H1 (cell line): Measurements from ENCODE around the gene RHEB. TPM values are rescaled to one million over a fixed set of nuclear protein-coding genes. Genes with fewer than 3 reads are reported as not detected.

Experiments used
- CTCF ChIA-PET: fragments of 300-600 bp; sonication (Branson Sonifier 250); formaldehyde crosslinking; loops from one replicate; lab custom pipeline; 2021; ENCODE audit not compliant: partially characterized antibody; lab: Charles Lee
- POLR2A ChIA-PET: fragments of 300-600 bp; sonication (Branson Sonifier 250); formaldehyde crosslinking; loops from one replicate; lab custom pipeline; 2021; ENCODE audit warnings: inconsistent platforms; ENCODE audit not compliant: partially characterized antibody; lab: Charles Lee
- DNase-seq, 2 experiments: peaks; one replicate each; pipeline versions ENCODE4 v3.0.0 to v3.0.0-alpha.2; 2010 to 2022; ENCODE audit warnings: low spot score in 2 of 2, low read depth in 1 of 2, mixed read lengths in 1 of 2
- FAIRE-seq: peaks from 2 replicates; lab custom pipeline; 2011; peaks lifted over from hg19 to GRCh38; lab: Jason Lieb, UNC
- H2AFZ ChIP-seq: 2 replicates; pipeline ENCODE4 v1.8.1; 2012; ENCODE audit warnings: low read length, inconsistent platforms
- H2AK5ac ChIP-seq: 2 replicates; pipeline ENCODE4 v1.6.1; 2013; ENCODE audit warnings: low read depth, low read length
- H2BK120ac ChIP-seq: replicated peaks from 2 replicates; pipeline ENCODE3; 2013; ENCODE audit warnings: low read depth, low read length, inconsistent platforms
- H2BK12ac ChIP-seq: 2 replicates; pipeline ENCODE4 v1.6.1; 2013; ENCODE audit warnings: low read depth, low read length
- H2BK15ac ChIP-seq: 2 replicates; pipeline ENCODE4 v1.6.1; 2013; ENCODE audit warnings: low read length
- H2BK20ac ChIP-seq: 2 replicates; pipeline ENCODE4 v1.6.1; 2013; ENCODE audit warnings: low read length
- H2BK5ac ChIP-seq: 2 replicates; pipeline ENCODE4 v1.6.1; 2013; ENCODE audit warnings: low read depth, low read length
- H3K14ac ChIP-seq: 2 replicates; pipeline ENCODE4 v1.6.1; 2013; ENCODE audit warnings: inconsistent platforms; ENCODE audit not compliant: insufficient read length
- H3K18ac ChIP-seq: 2 replicates; pipeline ENCODE4 v1.6.1; 2013; ENCODE audit warnings: low read length; ENCODE audit errors: extremely low read depth
- H3K23ac ChIP-seq: 2 replicates; pipeline ENCODE4 v1.6.1; 2013; ENCODE audit warnings: inconsistent platforms; ENCODE audit not compliant: insufficient read length
- H3K23me2 ChIP-seq: 2 replicates; pipeline ENCODE4 v1.6.1; 2013; ENCODE audit warnings: low read depth, low read length
- H3K27ac ChIP-seq: 2 replicates; pipeline ENCODE4 v1.6.1; 2011; ENCODE audit warnings: low read depth, low read length, inconsistent platforms
- H3K27me3 ChIP-seq, 4 experiments: replicated peaks in 1 of 4; 1 replicate in 1 of 4; 2 replicates in 3 of 4; pipeline versions ENCODE4 v1.6.1 to v1.8.1; 2011 to 2013; ENCODE audit warnings: low read length in 3 of 4, mild to moderate bottlenecking in 3 of 4, inconsistent platforms in 2 of 4, mixed read lengths in 2 of 4, moderate library complexity in 1 of 4; ENCODE audit not compliant: control insufficient read depth in 3 of 4, insufficient read depth in 3 of 4; ENCODE audit errors: extremely low read depth in 1 of 4
- H3K36me3 ChIP-seq, 4 experiments: 2 replicates each; pipeline versions ENCODE4 v1.6.1 to v1.8.1; 2011 to 2013; ENCODE audit warnings: mild to moderate bottlenecking in 4 of 4, low read length in 3 of 4, moderate library complexity in 2 of 4, control low read depth in 1 of 4, inconsistent platforms in 1 of 4; ENCODE audit not compliant: insufficient read depth in 4 of 4, control insufficient read depth in 2 of 4
- H3K4ac ChIP-seq: replicated peaks from 2 replicates; pipeline ENCODE3; 2013; ENCODE audit warnings: low read length, low read depth, mixed read lengths, inconsistent platforms; ENCODE audit not compliant: insufficient read length
- H3K4me1 ChIP-seq, 4 experiments: replicated peaks in 1 of 4; 1 replicate in 1 of 4; 2 replicates in 3 of 4; pipeline versions ENCODE4 v1.6.1 to v1.8.1; 2011 to 2013; ENCODE audit warnings: low read length in 3 of 4, inconsistent platforms in 2 of 4, mixed read lengths in 1 of 4; ENCODE audit not compliant: insufficient read depth in 4 of 4, control insufficient read depth in 3 of 4
- H3K4me2 ChIP-seq, 2 experiments: 2 replicates each; pipeline versions ENCODE4 v1.6.1 to v1.8.1; 2011 to 2013; ENCODE audit warnings: low read depth in 2 of 2, low read length in 2 of 2, control low read depth in 1 of 2, inconsistent platforms in 1 of 2, mild to moderate bottlenecking in 1 of 2; ENCODE audit not compliant: insufficient read depth in 1 of 2
- H3K4me3 ChIP-seq, 4 experiments: fragments of 200-600, 300-600 bp in 1 of 4; sonication (generic), shearing (Covaris generic), sonication (Bioruptor Twin) in 1 of 4; 2 replicates each; pipeline versions ENCODE4 v1.5.1 to v1.8.1; 2011 to 2016; ENCODE audit warnings: low read length in 4 of 4, low read depth in 3 of 4, control low read depth in 2 of 4, inconsistent platforms in 2 of 4, mild to moderate bottlenecking in 2 of 4, mixed read lengths in 1 of 4, moderate library complexity in 1 of 4; ENCODE audit not compliant: insufficient read depth in 2 of 4; ENCODE audit errors: extremely low read depth in 1 of 4
- H3K56ac ChIP-seq: replicated peaks from 2 replicates; pipeline ENCODE3; 2013; ENCODE audit warnings: low read depth, mild to moderate bottlenecking, mixed read lengths, low read length, inconsistent platforms; ENCODE audit not compliant: insufficient read length
- H3K79me1 ChIP-seq: 2 replicates; pipeline ENCODE4 v1.6.1; 2013; ENCODE audit warnings: low read depth, low read length, control low read depth
- H3K79me2 ChIP-seq, 2 experiments: 2 replicates each; pipeline versions ENCODE4 v1.6.1 to v1.8.1; 2012 to 2013; ENCODE audit warnings: low read length in 2 of 2, mild to moderate bottlenecking in 2 of 2, inconsistent platforms in 1 of 2; ENCODE audit not compliant: insufficient read depth in 2 of 2, control insufficient read depth in 1 of 2
- H3K9ac ChIP-seq, 4 experiments: replicated peaks in 1 of 4; 1 replicate in 1 of 4; 2 replicates in 3 of 4; pipeline versions ENCODE4 v1.6.1 to v1.8.1; 2011 to 2013; ENCODE audit warnings: low read depth in 3 of 4, low read length in 3 of 4, control low read depth in 2 of 4, mild to moderate bottlenecking in 2 of 4, moderate library complexity in 2 of 4, inconsistent platforms in 1 of 4; ENCODE audit errors: extremely low read depth in 1 of 4
- H3K9me3 ChIP-seq, 2 experiments: 2 replicates each; pipeline versions ENCODE4 v1.6.1 to v1.8.1; 2012 to 2013; ENCODE audit warnings: mild to moderate bottlenecking in 2 of 2, moderate library complexity in 2 of 2, control low read depth in 1 of 2, inconsistent platforms in 1 of 2, low read depth in 1 of 2, low read length in 1 of 2, mixed read lengths in 1 of 2; ENCODE audit not compliant: insufficient read depth in 2 of 2
- H4K20me1 ChIP-seq, 2 experiments: replicated peaks in 1 of 2; 2 replicates each; pipeline versions ENCODE3 to v1.8.1; 2011 to 2013; ENCODE audit warnings: inconsistent platforms in 2 of 2, low read length in 2 of 2, mild to moderate bottlenecking in 1 of 2; ENCODE audit not compliant: insufficient read depth in 2 of 2, control insufficient read depth in 1 of 2
- H4K5ac ChIP-seq: 2 replicates; pipeline ENCODE4 v1.6.1; 2013; ENCODE audit warnings: low read length, low read depth, mixed read lengths, inconsistent platforms; ENCODE audit not compliant: insufficient read length
- H4K8ac ChIP-seq: 2 replicates; pipeline ENCODE4 v1.8.0; 2013; ENCODE audit warnings: mild to moderate bottlenecking, moderate library complexity, low read length, inconsistent platforms; ENCODE audit not compliant: insufficient read depth; ENCODE audit errors: extremely low read depth
- H4K91ac ChIP-seq: replicated peaks from 2 replicates; pipeline ENCODE3; 2013; ENCODE audit warnings: low read length, mixed read lengths, inconsistent platforms; ENCODE audit not compliant: insufficient read length
- ASH2L ChIP-seq: fragments of 200-600, 300-600 bp; sonication (generic); IDR thresholded peaks from one replicate; pipeline ENCODE4 v1.7.1; 2017; ENCODE audit warnings: low read length
- CBX8 ChIP-seq: fragments of 300-800, 300-1000 bp; sonication (generic); IDR thresholded peaks from 2 replicates; pipeline ENCODE4 v1.7.1; 2016; ENCODE audit warnings: low read depth, low read length, borderline replicate concordance
- CEBPB ChIP-seq: IDR thresholded peaks from 2 replicates; pipeline ENCODE4 v1.6.1; 2012; ENCODE audit warnings: low read depth, low read length
- EGR1 ChIP-seq: IDR thresholded peaks from 2 replicates; pipeline ENCODE4 v1.6.1; 2011; ENCODE audit warnings: low read depth, low read length, borderline replicate concordance
- EZH2 ChIP-seq: fragments of 200-600 bp; sonication (generic); IDR thresholded peaks from 2 replicates; pipeline ENCODE4 v1.7.1; 2012; ENCODE audit warnings: low read depth, mild to moderate bottlenecking, moderate library complexity, low read length, inconsistent platforms; ENCODE audit not compliant: severe bottlenecking
- POU5F1 ChIP-seq: IDR thresholded peaks from 2 replicates; pipeline ENCODE4 v1.6.1; 2011; ENCODE audit warnings: low read depth, mild to moderate bottlenecking, low read length, moderate library complexity
- RAD21 ChIP-seq, 2 experiments: IDR thresholded peaks in 1 of 2; conservative IDR thresholded peaks in 1 of 2; 2 replicates each; pipeline ENCODE4 v1.6.1; 2011; ENCODE audit warnings: low read depth in 2 of 2, low read length in 2 of 2, improper control_type of control experiment in 1 of 2, inconsistent platforms in 1 of 2, mild to moderate bottlenecking in 1 of 2, moderate library complexity in 1 of 2
- SRF ChIP-seq: IDR thresholded peaks from 2 replicates; pipeline ENCODE4 v1.6.1; 2011; ENCODE audit warnings: mild to moderate bottlenecking, low read depth, low read length, moderate library complexity
- SUZ12 ChIP-seq: fragments of 200-600 bp; sonication (generic); IDR thresholded peaks from 2 replicates; pipeline ENCODE4 v1.6.1; 2012; ENCODE audit warnings: mild to moderate bottlenecking, inconsistent platforms, low read length, moderate library complexity, mixed read lengths
- TAF7 ChIP-seq: optimal IDR thresholded peaks from 2 replicates; pipeline ENCODE3; 2011; ENCODE audit warnings: low read depth, mild to moderate bottlenecking, inconsistent platforms, low read length, moderate library complexity, borderline replicate concordance
- WGBS, 2 experiments: shearing (Covaris generic) in 1 of 2; methylation state at CpG; one replicate each; pipeline versions ENCODE4 v1.1.6 to v1.1.7; 2013 to 2015; ENCODE audit warnings: low lambda C conversion rate in 2 of 2, mixed read lengths in 2 of 2, inconsistent platforms in 1 of 2, low coverage in 1 of 2, missing lambda C conversion rate in 1 of 2; ENCODE audit not compliant: insufficient replicate concordance in 2 of 2, insufficient coverage in 1 of 2, insufficient read length in 1 of 2; ENCODE audit errors: extremely low coverage in 1 of 2, missing lambda C conversion rate in 1 of 2; 5-methylcytosine and 5-hydroxymethylcytosine counted together
- polyA plus RNA-seq, 7 experiments: library from polyadenylated mRNA; depleted of rRNA in 3 of 7; stranded (reverse) in 5 of 7; unstranded in 2 of 7; fragments of >200 nt in 5 of 7; fragments of 200-250 nt in 2 of 7; gene quantifications; 1 replicate in 5 of 7; 2 replicates in 1 of 7; 4 replicates in 1 of 7; pipeline versions ENCODE4 v1.2.1 to v1.2.3, GENCODE V29; 2011 to 2013; ENCODE audit warnings: missing spikeins in 2 of 7, mixed read lengths in 2 of 7
- total RNA-seq: library from RNA; stranded (reverse); fragmentation: NEBNext Ultra II Directional; extraction: Animal tissue kit (Norgen Biotek cat#: 25700); gene quantifications from 2 replicates; pipeline ENCODE4 v1.2.1, GENCODE V29; 2021
- TF ChIP-seq, protein P1 (sequence below): IDR thresholded peaks from 2 replicates; pipeline ENCODE4 v1.6.1; 2012; ENCODE audit warnings: inconsistent platforms

The RHEB gene
- total and polyA plus RNA-seq, 2 of the 8 experiments (the other 6 are each of a cell fraction or from before 2014, with no cell fraction given): 60.8 to 132 TPM

DNA sequence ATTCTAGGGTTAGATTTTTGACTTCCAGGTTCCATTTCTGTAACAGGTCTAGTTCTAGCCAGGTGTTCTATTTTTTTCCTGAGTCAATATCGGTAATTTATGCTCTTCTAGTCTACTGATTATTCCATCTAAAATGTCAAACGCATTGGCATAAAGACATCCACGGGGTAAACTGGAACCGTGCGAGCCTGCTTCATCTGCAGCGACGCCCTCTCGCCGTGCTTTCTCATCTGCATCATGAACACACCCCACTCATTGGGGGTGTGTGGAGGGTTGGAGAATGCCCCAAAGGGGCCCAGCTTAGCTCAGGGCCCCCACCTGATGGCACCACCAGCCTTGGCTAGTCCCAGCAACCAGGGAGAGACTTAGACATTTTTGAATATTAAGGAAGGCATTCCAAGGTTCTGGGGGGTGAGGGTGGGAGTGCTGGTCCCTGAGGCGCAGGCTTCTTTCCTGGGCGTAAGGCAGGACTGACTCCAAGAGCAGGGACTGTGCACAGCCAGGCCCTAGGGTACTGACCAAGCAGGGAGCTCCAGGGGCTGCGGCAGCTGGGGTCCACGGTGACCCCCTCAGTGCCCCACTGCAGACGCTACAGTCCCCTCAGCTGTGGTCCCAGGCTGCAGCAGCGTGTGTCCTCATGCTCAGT, 66.9 kb downstream of the RHEB start:
- Histone ChIP-seq H3K79me2 (no peaks in the 10 kb centered on the region), H3K18ac (no peak overlapping the region), H3K4me3 (no peak overlapping the region), H4K91ac (peak overlapping the region; percentile 58), H3K27ac (no peak overlapping the region), H2BK120ac (no peak overlapping the region), H3K14ac (no peak overlapping the region), H2BK15ac (peak overlapping the region; percentile 48), H3K36me3 (no peaks in the 10 kb centered on the region), H3K79me1 (no peaks in the 10 kb centered on the region), H2BK20ac (no peak overlapping the region), H4K20me1 (no peaks in the 10 kb centered on the region), H3K4me1 (peaks cover 4 to 33% (median 18%) of the 10 kb centered on the region in 4 experiments), H4K8ac (peak overlapping the region; percentile 87), H3K9ac (no peak overlapping the region), H2AK5ac (no peak overlapping the region), H3K4me2 (no peak overlapping the region), H4K5ac (no peak overlapping the region), H2BK12ac (0 out of 2 replicates have a peak overlapping the region, but pooled peaks have one; percentile 97), H3K56ac (no peak overlapping the region), H3K27me3 (peaks cover 0 to 6% (median 5%) of the 10 kb centered on the region in 4 experiments; a peak in 5 of 7 replicates), H3K23me2 (no peaks in the 10 kb centered on the region; the same call in 1 of the 2 replicates), H3K23ac (no peak overlapping the region), H2BK5ac (peak overlapping the region; percentile 68; the same call in 1 of the 2 replicates), H2AFZ (0 out of 2 replicates have a peak overlapping the region, but pooled peaks have one; percentile 64), H3K4ac (peak overlapping the region; percentile 35), H3K9me3 (peaks cover 0 to 7% of the 10 kb centered on the region in 2 experiments; a peak in 2 of 4 replicates)
- POLR2A ChIA-PET: interaction anchor here (0.8 to 2.7 kb wide), 5 partner anchors 9 to 23 kb away, joined by 3 to 11 read pairs (median 4); no protein-coding TSS in a partner anchor
- DNase-seq: no peak
- FAIRE-seq: no peak
- CTCF ChIA-PET: interaction anchor here (1.0 to 13.7 kb wide), 5 partner anchors 12 to 79 kb away, joined by 3 to 185 read pairs (median 6); partner anchors contain the start of gene CRYGN
- WGBS, 2 experiments: 87% methylated on average over 15 of the region's 15 CpGs; no CpG with 5 or more reads in 1 of the 2 experiments
- no peak for TF ChIP-seq SUZ12
- TF ChIP-seq CBX8: no peak
- TF ChIP-seq, protein P1, sequence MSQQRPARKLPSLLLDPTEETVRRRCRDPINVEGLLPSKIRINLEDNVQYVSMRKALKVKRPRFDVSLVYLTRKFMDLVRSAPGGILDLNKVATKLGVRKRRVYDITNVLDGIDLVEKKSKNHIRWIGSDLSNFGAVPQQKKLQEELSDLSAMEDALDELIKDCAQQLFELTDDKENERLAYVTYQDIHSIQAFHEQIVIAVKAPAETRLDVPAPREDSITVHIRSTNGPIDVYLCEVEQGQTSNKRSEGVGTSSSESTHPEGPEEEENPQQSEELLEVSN: no peak
- no peak for TF ChIP-seq EGR1
- no peak for TF ChIP-seq RAD21 (IDR thresholded peaks at IDR 0.05 in 1 of 2, conservative IDR thresholded peaks at IDR 0.05 in 1 of 2; ENCODE audit: low read depth in 2 of 2, low read length in 2 of 2)
- TF ChIP-seq EZH2: no peak
- no peak for TF ChIP-seq SRF
- TF ChIP-seq CEBPB: no peak
- TF ChIP-seq POU5F1: no peak
- TF ChIP-seq ASH2L: no peak
- TF ChIP-seq TAF7: no peak
